GM12873 (cell line): ENCODE results near the gene NELL2.

Experiments
- CTCF ChIP-seq: IDR thresholded peaks from 2 replicates; pipeline ENCODE4 v1.5.1; 2012; ENCODE audit warnings: low read depth, mild to moderate bottlenecking, moderate library complexity, low read length, control low read depth; ENCODE audit not compliant: insufficient read depth; ENCODE audit errors: missing control alignments

The NELL2 gene

GRCh38 chr12:44749566-44749965 lies 126.5 kb downstream of the NELL2 start:
- no peak for TF ChIP-seq CTCF

- no peak for TF ChIP-seq CTCF
Observed at GRCh38 chr12:44748950-44749468, 127.1 kb downstream of the NELL2 start.

GRCh38 chr12:44738051-44738450 lies 138.1 kb downstream of the NELL2 start:
- no peak for TF ChIP-seq CTCF

- no peak for TF ChIP-seq CTCF
Observed at GRCh38 chr12:44728566-44728965, 147.5 kb downstream of the NELL2 start.

GRCh38 chr12:44720265-44720664 lies 155.8 kb downstream of the NELL2 start:
- TF ChIP-seq CTCF = no peak

GRCh38 chr12:44717612-44718011 lies 158.5 kb downstream of the NELL2 start:
- TF ChIP-seq CTCF = no peak

- no peak for TF ChIP-seq CTCF
Observed at GRCh38 chr12:44716711-44717110, 159.4 kb downstream of the NELL2 start.
